ENCODE measurements around the gene BIRC7. TPM values are rescaled to one million over a fixed set of nuclear protein-coding genes. Genes with fewer than 3 reads are reported as not detected.

BIRC7 gene
- total RNA-seq, 1 experiment from 2014 or later = 0.10 TPM

GRCh38 chr20:63196768-63197470, 38.8 kb upstream of the BIRC7 start:
- DNase-seq = peak in 1 of 2 experiments; percentile 61
- Histone ChIP-seq H3K27me3 (no peaks in the 10 kb centered on the region), H3K4me3 (no peak overlapping the region), H3K36me3 (peaks cover 64% of the 10 kb centered on the region), H3K4me1 (peaks cover 11% of the 10 kb centered on the region), H3K27ac (no peak overlapping the region), H3K9me3 (replicated peaks) (no peaks in the 10 kb centered on the region)

DNA sequence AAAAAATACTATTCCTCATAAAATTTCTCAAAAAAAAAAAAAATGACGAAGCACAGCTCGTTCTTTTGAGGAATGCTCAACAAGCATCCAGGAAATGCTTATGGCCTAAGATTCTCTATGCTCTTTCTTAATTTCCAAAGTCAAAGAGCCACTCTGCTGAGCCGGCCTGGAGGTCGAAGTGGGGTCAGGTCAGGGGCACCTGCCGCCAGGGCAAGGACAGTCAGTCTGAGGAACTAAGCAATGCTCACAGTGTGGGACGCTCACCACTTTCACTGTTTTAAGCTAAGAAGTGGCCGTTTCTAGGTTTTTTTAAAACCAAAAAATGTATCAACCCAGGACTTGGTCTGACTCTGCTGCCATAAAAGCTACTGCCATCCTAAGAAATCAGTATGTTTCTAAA, 37.1 kb upstream of the BIRC7 start:
- DNase-seq = no peak
- Histone ChIP-seq H3K36me3 (peaks cover 81% of the 10 kb centered on the region), H3K9me3 (replicated peaks) (no peaks in the 10 kb centered on the region), H3K27me3 (no peaks in the 10 kb centered on the region), H3K4me3 (no peak overlapping the region), H3K27ac (no peak overlapping the region), H3K4me1 (peaks cover 11% of the 10 kb centered on the region)

- peaks cover 95% of the 10 kb centered on the region for H3K36me3 ChIP-seq
- H3K27me3 ChIP-seq = no peaks in the 10 kb centered on the region
These were observed 33.7 kb upstream of the BIRC7 start for GRCh38 chr20:63202021-63202420.

DNA sequence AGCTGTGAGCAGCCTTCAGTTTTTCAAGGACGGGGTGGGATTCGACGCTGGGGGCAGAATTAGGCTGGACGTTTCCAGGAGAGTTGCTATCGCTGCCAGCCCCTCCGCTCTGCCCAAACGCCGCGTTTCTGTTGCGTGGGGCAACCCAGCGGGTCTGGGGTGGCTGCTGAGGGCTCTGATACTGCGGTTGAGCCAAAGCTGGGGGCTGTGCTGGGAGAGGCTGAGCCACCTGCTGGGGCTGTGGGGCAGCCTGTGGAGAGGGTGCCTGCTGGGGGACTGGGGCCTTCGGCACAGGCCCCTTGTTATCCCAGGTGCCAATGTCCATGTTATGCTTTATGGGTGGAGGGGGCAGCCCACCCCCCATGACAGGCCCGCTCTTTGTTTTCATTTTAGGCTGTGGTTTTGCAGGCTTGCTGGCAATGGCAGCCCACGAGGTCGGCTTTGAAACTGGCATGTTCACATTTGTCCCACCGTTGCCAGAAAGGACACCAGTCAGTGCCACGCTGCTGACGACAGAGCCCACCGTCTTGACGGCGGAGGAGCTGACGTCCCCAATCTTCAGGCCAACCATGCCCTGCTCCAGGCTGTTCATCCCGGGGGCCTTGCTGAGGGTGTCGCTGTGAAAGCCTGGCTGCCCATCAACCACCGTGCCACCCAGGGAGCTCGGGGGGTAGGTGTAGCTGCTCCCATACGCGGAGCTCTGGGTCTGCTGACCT, 32.7 kb upstream of the BIRC7 start:
- no peak overlapping the region for H3K4me3 ChIP-seq
- H3K36me3 ChIP-seq = peaks cover 98% of the 10 kb centered on the region
- no peak overlapping the region for H3K27ac ChIP-seq
- no peaks in the 10 kb centered on the region for H3K9me3 ChIP-seq (replicated peaks)
- DNase-seq = no peak
- H3K4me1 ChIP-seq = peaks cover 3% of the 10 kb centered on the region
- no peaks in the 10 kb centered on the region for H3K27me3 ChIP-seq

More at GRCh38 chr20:63202021-63202420, 33.7 kb upstream of the BIRC7 start:
- peaks cover 10% of the 10 kb centered on the region for H3K4me1 ChIP-seq
- no peak overlapping the region for H3K27ac ChIP-seq
- no peak overlapping the region for H3K4me3 ChIP-seq
- H3K9me3 ChIP-seq (replicated peaks) = no peaks in the 10 kb centered on the region
- DNase-seq = no peak

DNA sequence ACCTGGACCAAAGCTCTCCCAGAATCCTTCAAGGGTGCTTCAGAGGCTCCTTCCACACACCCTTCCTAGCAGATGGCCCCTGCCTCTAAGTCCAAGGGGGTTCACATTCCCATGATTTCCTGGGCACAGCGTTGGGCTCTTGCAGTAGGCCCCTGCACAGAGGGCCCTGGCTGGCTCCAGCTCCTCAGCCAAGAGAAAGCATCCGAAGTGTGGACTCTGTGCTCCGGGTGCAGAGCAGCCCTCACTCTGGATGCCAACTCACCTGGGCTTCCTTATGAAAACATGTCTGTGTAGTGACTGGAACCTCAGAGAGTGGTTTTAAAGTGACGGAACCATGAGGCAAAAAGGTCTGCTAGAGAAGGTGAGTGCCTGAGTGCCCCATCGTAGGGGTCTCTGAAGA, 31.3 kb upstream of the BIRC7 start:
- no peak overlapping the region for H3K27ac ChIP-seq
- peaks cover 99% of the 10 kb centered on the region for H3K36me3 ChIP-seq
- H3K4me1 ChIP-seq = no peaks in the 10 kb centered on the region
- no peak overlapping the region for H3K4me3 ChIP-seq
- H3K27me3 ChIP-seq = no peaks in the 10 kb centered on the region
- H3K9me3 ChIP-seq (replicated peaks) = no peaks in the 10 kb centered on the region
- no peak for DNase-seq

DNA sequence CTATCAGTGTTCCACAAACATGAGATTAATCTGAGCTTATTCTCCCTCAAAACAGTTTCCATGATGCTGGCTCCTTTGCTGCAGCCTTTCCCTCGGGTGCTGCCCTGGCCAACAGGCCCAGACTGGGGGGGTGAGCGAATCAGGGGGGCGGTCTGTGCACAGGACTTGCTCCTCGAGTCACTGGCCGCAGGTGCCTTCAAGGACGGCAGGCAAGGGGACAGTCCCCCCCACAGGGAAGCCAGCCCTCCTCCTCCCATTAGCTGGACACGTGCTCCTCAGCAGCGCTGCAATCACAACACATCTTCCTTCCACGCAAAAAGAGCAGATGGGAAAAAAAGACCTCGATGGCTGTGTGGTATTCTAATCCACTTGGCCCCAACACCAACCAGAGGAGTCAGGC, 29.8 kb upstream of the BIRC7 start:
- H3K27ac ChIP-seq = no peak overlapping the region
- no peaks in the 10 kb centered on the region for H3K4me1 ChIP-seq
- no peaks in the 10 kb centered on the region for H3K9me3 ChIP-seq (replicated peaks)
- DNase-seq = no peak
- no peak overlapping the region for H3K4me3 ChIP-seq
- H3K27me3 ChIP-seq = no peaks in the 10 kb centered on the region
- peaks cover 100% of the 10 kb centered on the region for H3K36me3 ChIP-seq

DNA sequence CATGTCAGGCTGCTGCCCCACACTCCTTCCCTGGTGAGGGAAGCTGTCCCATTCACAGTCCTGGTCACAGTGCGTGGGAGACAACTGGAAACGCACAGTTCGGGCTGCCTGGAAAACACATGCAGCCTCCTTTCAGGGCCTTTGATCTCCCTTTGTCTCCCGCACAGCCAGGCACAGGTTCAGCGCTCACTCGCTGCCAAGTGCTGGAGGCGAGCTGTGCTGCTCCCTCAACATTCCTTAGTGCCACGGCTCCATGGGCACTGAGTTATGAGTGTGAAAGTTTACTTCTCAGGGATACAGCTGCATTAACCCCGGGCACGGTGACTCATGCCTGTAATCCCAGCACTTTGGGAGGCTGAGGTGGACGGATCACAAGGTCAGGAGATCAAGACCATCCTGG, 28.8 kb upstream of the BIRC7 start:
- no peaks in the 10 kb centered on the region for H3K9me3 ChIP-seq (replicated peaks)
- no peak for DNase-seq
- H3K27me3 ChIP-seq = no peaks in the 10 kb centered on the region
- H3K36me3 ChIP-seq = peaks cover 100% of the 10 kb centered on the region
- no peak overlapping the region for H3K4me3 ChIP-seq
- H3K4me1 ChIP-seq = no peaks in the 10 kb centered on the region
- no peak overlapping the region for H3K27ac ChIP-seq

- no peak for DNase-seq
- Histone ChIP-seq H3K9me3 (replicated peaks) (no peaks in the 10 kb centered on the region), H3K4me1 (no peaks in the 10 kb centered on the region), H3K27ac (no peak overlapping the region), H3K4me3 (no peak overlapping the region), H3K27me3 (no peaks in the 10 kb centered on the region), H3K36me3 (peaks cover 100% of the 10 kb centered on the region)
These were observed 27.3 kb upstream of the BIRC7 start for GRCh38 chr20:63208346-63208909.

- H3K36me3 ChIP-seq = peaks cover 99% of the 10 kb centered on the region
- peaks cover 15% of the 10 kb centered on the region for H3K4me1 ChIP-seq
- no peaks in the 10 kb centered on the region for H3K27me3 ChIP-seq
- no peak overlapping the region for H3K4me3 ChIP-seq
- no peaks in the 10 kb centered on the region for H3K9me3 ChIP-seq (replicated peaks)
- no peak for DNase-seq
- no peak overlapping the region for H3K27ac ChIP-seq
These were observed 25.6 kb upstream of the BIRC7 start for GRCh38 chr20:63210011-63210605.

DNA sequence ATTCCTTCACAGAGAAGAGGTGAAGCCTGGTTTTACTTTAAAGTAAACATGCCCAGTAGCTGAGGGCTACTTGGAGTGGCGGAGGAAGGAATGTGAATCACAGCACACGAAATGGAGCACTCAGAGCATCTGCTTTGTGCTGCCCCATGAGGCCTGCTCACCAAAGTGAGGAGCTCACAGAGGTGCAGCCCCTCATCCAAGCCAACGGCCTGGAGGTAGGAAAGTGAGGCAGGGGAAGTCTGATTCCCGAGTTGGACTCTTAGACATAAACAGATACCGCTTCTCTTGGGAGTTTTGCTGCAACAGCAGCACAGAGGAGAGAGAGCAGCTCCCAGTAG, 23.3 kb upstream of the BIRC7 start:
- H3K4me3 ChIP-seq = no peak overlapping the region
- no peaks in the 10 kb centered on the region for H3K9me3 ChIP-seq (replicated peaks)
- H3K4me1 ChIP-seq = peaks cover 21% of the 10 kb centered on the region
- no peak for DNase-seq
- H3K36me3 ChIP-seq = peaks cover 76% of the 10 kb centered on the region
- H3K27ac ChIP-seq = no peak overlapping the region
- H3K27me3 ChIP-seq = no peaks in the 10 kb centered on the region

DNA sequence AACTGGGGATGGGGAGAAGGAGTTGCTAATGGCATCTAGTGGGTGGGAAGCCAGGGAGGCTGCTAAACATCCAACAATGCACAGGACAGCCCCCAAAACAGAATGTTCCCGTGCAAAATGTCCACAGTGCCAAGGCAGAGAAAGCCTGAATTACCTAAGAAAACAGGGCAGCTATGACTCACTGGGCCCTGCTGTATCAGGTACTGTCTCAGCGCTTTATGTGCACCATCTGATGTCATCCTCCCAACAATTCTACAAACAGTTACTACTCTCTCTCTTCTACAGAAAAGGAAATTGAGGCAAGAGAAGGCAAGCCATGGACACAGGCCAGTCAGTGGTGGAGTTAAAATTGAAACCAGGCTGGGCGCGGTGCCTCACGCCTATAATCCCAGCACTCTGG, 22.9 kb upstream of the BIRC7 start:
- Histone ChIP-seq H3K36me3 (peaks cover 72% of the 10 kb centered on the region), H3K4me3 (no peak overlapping the region), H3K4me1 (peaks cover 21% of the 10 kb centered on the region), H3K27ac (no peak overlapping the region), H3K27me3 (no peaks in the 10 kb centered on the region), H3K9me3 (replicated peaks) (no peaks in the 10 kb centered on the region)
- DNase-seq = no peak

- peaks cover 55% of the 10 kb centered on the region for H3K36me3 ChIP-seq
- peaks cover 21% of the 10 kb centered on the region for H3K4me1 ChIP-seq
- DNase-seq = no peak
- H3K27ac ChIP-seq = no peak overlapping the region
- peaks cover 6% of the 10 kb centered on the region for H3K27me3 ChIP-seq
- H3K9me3 ChIP-seq (replicated peaks) = no peaks in the 10 kb centered on the region
- peak overlapping the region; percentile 94 for H3K4me3 ChIP-seq
These were observed 21.2 kb upstream of the BIRC7 start for GRCh38 chr20:63214514-63214913.

- peak; percentile 83 to 85 for DNase-seq
- H3K9me3 ChIP-seq (replicated peaks) = no peaks in the 10 kb centered on the region
These were observed 20.3 kb upstream of the BIRC7 start for GRCh38 chr20:63215101-63216040.

More at GRCh38 chr20:63215101-63216040, 20.3 kb upstream of the BIRC7 start:
- Histone ChIP-seq H3K27me3 (peaks cover 6% of the 10 kb centered on the region), H3K36me3 (peaks cover 46% of the 10 kb centered on the region), H3K4me3 (peak overlapping the region; percentile 94), H3K4me1 (peaks cover 21% of the 10 kb centered on the region), H3K27ac (peak overlapping the region; percentile 26; the same call in 1 of the 2 replicates)
